Subcutaneous adipose tissue (tissue), 4 donors: Measurements from ENCODE around the gene LRRC46. TPM values are rescaled to one million over a fixed set of nuclear protein-coding genes. Genes with fewer than 3 reads are reported as not detected.

Experiments
- CTCF ChIP-seq: fragments of 450-650 bp; IDR thresholded peaks from one replicate; pipeline ENCODE4 v1.5.1; 2016; ENCODE audit warnings: low read depth, mild to moderate bottlenecking, control low read depth, antibody characterized with exemption, moderate library complexity
- total RNA-seq, 4 donors: library from RNA; depleted of rRNA; stranded (reverse); fragments of >200 nt; gene quantifications; one replicate each; pipeline ENCODE4 v1.1.0, GENCODE V29; 2016

Gene LRRC46
- total RNA-seq, 4 donors from 2014 or later, result 0.66 TPM; not detected in 3

- no peak for TF ChIP-seq CTCF
Measured at GRCh38 chr17:47853616-47854015, 22.1 kb downstream of the LRRC46 start.

GRCh38 chr17:47855737-47856136, 24.3 kb downstream of the LRRC46 start:
- TF ChIP-seq CTCF, result no peak

GRCh38 chr17:47856830-47857229, 25.4 kb downstream of the LRRC46 start:
- TF ChIP-seq CTCF, result no peak

- no peak for TF ChIP-seq CTCF
Measured at GRCh38 chr17:47857551-47858455, 26.3 kb downstream of the LRRC46 start.

- no peak for TF ChIP-seq CTCF
Measured at GRCh38 chr17:47860386-47860785, 28.9 kb downstream of the LRRC46 start.

- no peak for TF ChIP-seq CTCF
Measured at GRCh38 chr17:47862621-47863440, 31.4 kb downstream of the LRRC46 start.

GRCh38 chr17:47864791-47865216, 33.3 kb downstream of the LRRC46 start:
- no peak for TF ChIP-seq CTCF
